MG63 (cell line): Measurements from ENCODE around the gene MDM4. TPM values are rescaled to one million over a fixed set of nuclear protein-coding genes. Genes with fewer than 3 reads are reported as not detected.

ENCODE experiments used
- DNase-seq: peaks from one replicate; pipeline ENCODE4 v3.0.0-alpha.2; 2020
- H3K27me3 ChIP-seq: fragments of 250-450 bp; sonication (Bioruptor Pico); 2 replicates; pipeline ENCODE4 v1.5.1; 2020; ENCODE audit warnings: mild to moderate bottlenecking, moderate library complexity
- H3K36me3 ChIP-seq: fragments of 250-450 bp; sonication (Bioruptor Pico); 2 replicates; pipeline ENCODE4 v1.5.1; 2020; ENCODE audit warnings: mild to moderate bottlenecking, moderate library complexity
- H3K4me3 ChIP-seq: fragments of 250-450 bp; sonication (Bioruptor Pico); 2 replicates; pipeline ENCODE4 v1.5.1; 2020; ENCODE audit warnings: mild to moderate bottlenecking, moderate library complexity
- H3K9me3 ChIP-seq: fragments of 250-450 bp; sonication (Bioruptor Pico); 2 replicates; pipeline ENCODE4 v1.5.1; 2020; ENCODE audit warnings: mild to moderate bottlenecking, moderate library complexity
- total RNA-seq: library from RNA; depleted of rRNA; stranded (reverse); fragments of >200 nt; shearing (Covaris generic); gene quantifications from 2 replicates; pipeline ENCODE4 v1.2.3, GENCODE V29; 2014; ENCODE audit warnings: low replicate concordance; rRNA removed

The MDM4 gene
- total RNA-seq, 1 experiment from 2014 or later = 6.6 TPM

DNA sequence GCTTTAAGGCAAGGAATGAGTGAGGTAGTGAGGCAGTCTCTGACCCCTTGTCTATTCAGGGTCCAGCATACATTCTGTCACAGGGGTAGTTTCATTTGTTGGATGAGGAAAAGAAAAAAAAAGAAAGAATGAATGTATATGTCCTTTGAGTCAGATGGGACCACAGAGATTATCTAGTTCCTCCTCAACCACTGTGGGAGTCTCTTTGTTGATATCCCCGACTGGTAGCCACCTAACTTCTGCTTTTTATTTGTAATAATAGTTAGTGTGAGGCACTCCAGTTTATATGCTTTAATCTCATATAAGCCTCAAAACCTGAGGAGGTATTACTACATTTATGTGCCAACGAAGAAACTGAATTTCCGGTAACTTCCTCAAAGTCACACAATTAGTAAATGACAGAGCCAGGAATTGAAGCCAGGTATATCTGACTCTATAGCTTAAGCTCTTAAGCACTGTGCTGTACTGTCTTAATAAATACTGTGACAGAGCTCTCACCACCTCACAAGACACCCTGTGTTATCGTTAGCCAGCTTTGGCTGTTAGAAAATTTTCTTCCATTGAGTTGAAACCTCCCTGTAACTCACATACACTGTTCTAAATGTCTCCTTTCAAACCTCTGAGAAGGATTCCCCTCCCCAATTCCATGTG is 82.2 kb downstream of the MDM4 start:
- no peak for DNase-seq
- Histone ChIP-seq H3K27me3 (no peaks in the 10 kb centered on the region), H3K4me3 (no peak overlapping the region), H3K9me3 (no peaks in the 10 kb centered on the region), H3K36me3 (no peaks in the 10 kb centered on the region)

DNA sequence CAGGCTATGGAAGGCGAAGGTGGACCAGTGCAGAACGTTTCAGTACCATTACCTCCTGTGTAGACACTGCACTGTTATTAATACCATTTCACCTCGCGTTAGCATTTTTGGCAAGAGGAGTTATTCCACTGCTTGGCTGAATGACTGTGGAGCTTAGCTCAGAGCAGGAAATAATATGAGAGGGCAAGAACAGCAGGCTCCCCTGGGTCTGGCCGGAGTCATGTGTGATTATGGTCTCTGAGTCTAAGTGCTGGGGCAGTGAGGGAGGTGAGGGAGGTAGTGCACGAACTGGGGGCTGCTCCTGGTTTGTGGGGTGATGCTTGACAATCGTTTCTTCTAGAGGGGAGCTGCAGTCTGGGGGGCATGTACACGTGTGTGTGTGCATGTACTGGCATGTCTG is 82.9 kb downstream of the MDM4 start:
- no peak for DNase-seq
- Histone ChIP-seq H3K4me3 (no peak overlapping the region), H3K36me3 (no peaks in the 10 kb centered on the region), H3K9me3 (no peaks in the 10 kb centered on the region), H3K27me3 (no peaks in the 10 kb centered on the region)

DNA sequence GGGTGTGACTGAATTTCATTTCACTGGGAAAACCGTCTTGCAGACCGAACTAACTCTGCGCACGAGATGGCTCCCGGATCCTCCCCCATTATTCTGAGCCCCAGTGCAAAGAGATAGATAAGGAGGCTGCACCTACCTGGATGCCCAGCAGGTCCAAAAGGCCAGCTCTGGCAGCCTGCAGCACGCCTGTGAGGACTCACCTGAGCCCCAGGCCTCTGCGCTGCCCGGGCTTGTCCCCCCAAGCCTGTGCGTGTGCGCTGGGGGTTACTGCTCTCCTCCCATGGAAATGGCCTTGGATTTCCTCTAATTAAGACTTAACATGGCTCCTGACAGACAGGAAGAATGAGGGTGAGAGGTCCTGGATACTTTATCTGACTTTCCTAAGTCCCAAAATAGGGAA is 83.4 kb downstream of the MDM4 start:
- Histone ChIP-seq H3K36me3 (no peaks in the 10 kb centered on the region), H3K27me3 (no peaks in the 10 kb centered on the region), H3K9me3 (no peaks in the 10 kb centered on the region), H3K4me3 (no peak overlapping the region)
- no peak for DNase-seq

DNA sequence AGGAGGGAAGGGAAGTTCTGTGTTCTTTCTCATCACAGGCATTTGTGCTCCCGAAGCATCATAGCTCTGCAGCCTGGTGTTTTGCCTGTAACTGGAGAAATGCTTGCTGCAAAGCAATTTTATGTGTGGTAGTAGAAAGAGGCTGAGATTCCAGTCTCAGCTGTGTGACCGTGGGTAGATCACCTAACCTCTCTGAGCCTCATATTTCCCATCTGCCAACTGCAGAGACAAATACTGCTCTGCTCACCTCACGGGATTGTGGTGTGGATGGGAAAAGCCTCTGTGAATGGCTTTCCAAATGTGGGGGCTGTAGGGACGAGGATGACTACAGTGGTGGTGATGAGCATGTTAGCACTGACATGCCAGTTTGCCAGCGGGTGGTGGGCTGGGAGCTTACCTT is 84.0 kb downstream of the MDM4 start:
- DNase-seq = no peak
- H3K36me3 ChIP-seq = no peaks in the 10 kb centered on the region
- no peaks in the 10 kb centered on the region for H3K9me3 ChIP-seq
- no peak overlapping the region for H3K4me3 ChIP-seq
- no peaks in the 10 kb centered on the region for H3K27me3 ChIP-seq

DNA sequence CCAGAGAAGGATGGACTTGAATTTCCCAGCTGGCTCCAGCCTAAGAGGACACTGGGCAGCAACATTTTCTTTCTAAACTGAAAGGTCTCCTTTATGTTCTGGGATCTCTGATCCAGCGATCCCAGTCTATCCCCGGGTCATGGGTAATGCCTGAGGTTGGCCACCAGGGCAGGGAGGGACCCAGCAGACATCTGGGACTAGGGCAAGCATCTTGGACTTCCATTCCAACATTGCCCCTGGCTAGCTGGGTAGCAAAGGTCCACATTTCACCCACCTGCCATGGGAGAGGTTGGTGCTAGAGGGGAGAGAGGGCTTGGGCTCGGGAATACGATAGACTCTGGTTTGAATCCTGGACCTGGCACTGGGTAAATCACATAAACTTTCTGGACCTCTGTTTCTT is 84.8 kb downstream of the MDM4 start:
- no peaks in the 10 kb centered on the region for H3K27me3 ChIP-seq
- H3K4me3 ChIP-seq = no peak overlapping the region
- DNase-seq = no peak
- no peaks in the 10 kb centered on the region for H3K36me3 ChIP-seq
- no peaks in the 10 kb centered on the region for H3K9me3 ChIP-seq

DNA sequence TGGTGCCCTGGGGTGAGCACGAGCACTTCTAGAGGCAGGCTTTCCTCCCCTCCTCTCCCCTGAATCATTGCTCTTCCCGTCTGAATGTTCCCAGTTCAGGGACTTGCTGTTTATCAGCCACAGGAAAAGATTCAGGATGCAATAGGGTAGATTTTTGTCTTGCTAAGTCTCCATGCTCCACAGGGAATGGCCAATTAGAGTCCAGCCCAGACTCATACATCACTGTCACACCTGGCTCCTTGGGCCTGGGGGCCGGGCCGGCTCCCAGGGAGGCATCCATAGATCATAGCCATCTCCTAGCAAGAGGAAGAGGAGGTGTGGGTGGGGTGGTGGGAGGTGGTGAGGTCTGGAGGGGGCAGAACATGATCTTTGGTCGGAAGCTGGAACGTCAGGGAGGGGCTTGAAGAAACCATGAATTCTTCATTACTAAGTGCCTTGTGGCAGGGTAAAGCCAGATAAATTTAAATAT is 85.9 kb downstream of the MDM4 start:
- H3K27me3 ChIP-seq = no peaks in the 10 kb centered on the region
- H3K9me3 ChIP-seq = no peaks in the 10 kb centered on the region
- no peaks in the 10 kb centered on the region for H3K36me3 ChIP-seq
- no peak for DNase-seq
- no peak overlapping the region for H3K4me3 ChIP-seq

DNA sequence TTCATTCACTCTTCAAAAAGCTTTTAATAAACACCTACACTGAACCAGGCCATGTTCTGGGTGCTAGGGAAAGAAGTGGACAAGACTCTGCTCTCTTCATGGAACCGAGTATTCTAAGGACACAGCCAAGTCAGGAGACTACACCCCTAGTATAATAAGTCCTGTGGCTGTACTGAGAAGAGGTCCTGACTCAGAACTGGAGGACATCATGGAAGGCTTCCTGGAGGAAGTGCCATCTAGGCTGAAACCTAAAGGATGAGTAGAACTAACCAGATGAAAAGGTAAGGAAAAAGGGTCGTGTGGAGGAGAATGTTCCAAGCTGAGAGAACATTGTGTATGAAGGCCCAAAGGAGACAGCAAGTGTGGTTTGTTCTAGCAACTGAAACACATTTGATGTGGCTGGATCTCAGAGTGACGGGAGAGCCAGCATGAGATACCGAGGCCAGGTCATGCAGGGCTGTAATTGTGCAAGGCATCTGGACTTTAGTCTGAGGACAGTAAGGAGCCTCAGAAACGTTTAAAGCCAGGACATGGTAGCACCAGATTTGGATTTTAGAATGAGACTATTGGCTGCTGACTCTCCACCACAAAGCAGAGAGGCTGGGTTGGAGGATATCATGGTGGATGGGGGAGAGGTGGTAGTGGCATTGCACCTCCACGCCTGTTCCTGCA is 86.8 kb downstream of the MDM4 start:
- no peaks in the 10 kb centered on the region for H3K36me3 ChIP-seq
- H3K27me3 ChIP-seq = no peaks in the 10 kb centered on the region
- no peak overlapping the region for H3K4me3 ChIP-seq
- no peaks in the 10 kb centered on the region for H3K9me3 ChIP-seq
- DNase-seq = no peak

DNA sequence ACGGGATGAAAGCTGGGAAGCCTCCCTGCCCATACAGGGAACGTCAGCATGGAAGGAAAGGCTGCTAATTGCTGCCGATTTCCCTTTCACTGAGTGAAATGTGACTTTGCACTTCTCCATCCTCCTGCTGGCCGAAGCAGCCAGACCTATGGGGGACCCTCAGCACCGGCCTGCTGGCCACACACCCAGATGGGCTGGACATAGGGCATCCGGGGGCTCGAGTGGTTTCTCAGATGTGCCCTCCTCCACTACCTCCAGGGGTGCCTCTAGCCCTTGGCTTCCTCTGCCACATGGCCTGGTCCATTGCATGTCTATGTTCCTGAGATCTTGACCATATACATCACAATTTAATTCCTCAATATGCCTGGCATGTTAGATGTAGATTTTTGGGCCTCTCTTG is 89.6 kb downstream of the MDM4 start:
- no peak overlapping the region for H3K4me3 ChIP-seq
- DNase-seq = no peak
- H3K9me3 ChIP-seq = no peaks in the 10 kb centered on the region
- peaks cover 7% of the 10 kb centered on the region for H3K27me3 ChIP-seq
- H3K36me3 ChIP-seq = no peaks in the 10 kb centered on the region

Other genes with a start within 250 kb of the MDM4 start
- gene PLEKHA6, start 156.5 kb upstream of the MDM4 start, total RNA-seq = not detected in 2 replicates
- 35.0 and 36.8 TPM in 2 replicates for gene PPP1R15B, start 104.6 kb upstream of the MDM4 start, total RNA-seq
- 2.8 and 3.4 TPM in 2 replicates for gene PIK3C2B, start 21.6 kb upstream of the MDM4 start, total RNA-seq
- gene LRRN2, start 169.3 kb downstream of the MDM4 start, total RNA-seq = 1.6 and 3.4 TPM in 2 replicates